Measurements from ENCODE around the gene KCNMB2. TPM values are rescaled to one million over a fixed set of nuclear protein-coding genes. Genes with fewer than 3 reads are reported as not detected.

Gene KCNMB2
- total RNA-seq, 1 experiment from 2014 or later: not detected

- intact Hi-C loops (cut with micrococcal nuclease): no loop called here
- no peaks in the 10 kb centered on the region for H4K20me1 ChIP-seq (ENCODE audit: low read length)
- H3K4me2 ChIP-seq (ENCODE audit: low read length): no peak overlapping the region
- no peaks in the 10 kb centered on the region for H3K79me2 ChIP-seq (ENCODE audit: low read length)
- H3K4me1 ChIP-seq (ENCODE audit: insufficient read depth, low read length): no peaks in the 10 kb centered on the region
- H3K27me3 ChIP-seq (ENCODE audit: low read length): peaks cover 32% of the 10 kb centered on the region
- H3K9me2 ChIP-seq (replicated peaks; ENCODE audit: low read length): no peaks in the 10 kb centered on the region
- H3K4me3 ChIP-seq (ENCODE audit: low read length): no peak overlapping the region
- POLR2A ChIA-PET (ENCODE audit: unreplicated experiment): no interaction called here
- no peak for TF ChIP-seq EZH2phosphoT487 (IDR thresholded peaks at IDR 0.05; ENCODE audit: borderline replicate concordance, low read length)
- no peak for TF ChIP-seq EZH2 (IDR thresholded peaks at IDR 0.05; ENCODE audit: low read length, unreplicated experiment)
- TF ChIP-seq CTCF (conservative IDR thresholded peaks at IDR 0.05; ENCODE audit: low read depth, low read length): no peak
- no peak overlapping the region for H3K27ac ChIP-seq (ENCODE audit: low read length)
- H3K9ac ChIP-seq (ENCODE audit: low read length): no peak overlapping the region
- no peaks in the 10 kb centered on the region for H3K9me3 ChIP-seq (ENCODE audit: low read length)
- no peaks in the 10 kb centered on the region for H3F3A ChIP-seq (ENCODE audit: low read length, unreplicated experiment)
- CTCF ChIA-PET: no interaction called here
- no peak for DNase-seq
- H2AFZ ChIP-seq (ENCODE audit: low read length): no peak overlapping the region
- BruUV-seq (replicated peaks): no TSS peak
- no peak for ATAC-seq
- no peaks in the 10 kb centered on the region for H3K36me3 ChIP-seq (ENCODE audit: low read depth, low read length)
Measured at GRCh38 chr3:178517665-178518334, 18.4 kb upstream of the KCNMB2 start.

- peak; percentile 40; the same call in 1 of the 2 replicates for ATAC-seq
- no peak overlapping the region for H2AFZ ChIP-seq (ENCODE audit: low read length)
- no peaks in the 10 kb centered on the region for H3K36me3 ChIP-seq (ENCODE audit: low read depth, low read length)
- no peaks in the 10 kb centered on the region for H3K79me2 ChIP-seq (ENCODE audit: low read length)
- intact Hi-C loops (cut with micrococcal nuclease): no loop called here
- TF ChIP-seq CTCF (conservative IDR thresholded peaks at IDR 0.05; ENCODE audit: low read depth, low read length) (no peak), EZH2 (IDR thresholded peaks at IDR 0.05; ENCODE audit: low read length, unreplicated experiment) (no peak), EZH2phosphoT487 (IDR thresholded peaks at IDR 0.05; ENCODE audit: borderline replicate concordance, low read length) (no peak)
- H3K27ac ChIP-seq (ENCODE audit: low read length): no peak overlapping the region
- H3K9me2 ChIP-seq (replicated peaks; ENCODE audit: low read length): no peaks in the 10 kb centered on the region
- H4K20me1 ChIP-seq (ENCODE audit: low read length): no peaks in the 10 kb centered on the region
- ChIA-PET CTCF (no interaction called here), POLR2A (ENCODE audit: unreplicated experiment) (no interaction called here)
- H3K9ac ChIP-seq (ENCODE audit: low read length): no peak overlapping the region
- no peak overlapping the region for H3K4me3 ChIP-seq (ENCODE audit: low read length)
- no peaks in the 10 kb centered on the region for H3F3A ChIP-seq (ENCODE audit: low read length, unreplicated experiment)
- H3K27me3 ChIP-seq (ENCODE audit: low read length): peaks cover 31% of the 10 kb centered on the region
- no peak overlapping the region for H3K4me2 ChIP-seq (ENCODE audit: low read length)
- no TSS peak for BruUV-seq (replicated peaks)
- H3K9me3 ChIP-seq (ENCODE audit: low read length): no peaks in the 10 kb centered on the region
- no peaks in the 10 kb centered on the region for H3K4me1 ChIP-seq (ENCODE audit: insufficient read depth, low read length)
- DNase-seq: no peak
Measured at GRCh38 chr3:178518660-178519396, 17.4 kb upstream of the KCNMB2 start.

- H2AFZ ChIP-seq (ENCODE audit: low read length): no peak overlapping the region
- H4K20me1 ChIP-seq (ENCODE audit: low read length): no peaks in the 10 kb centered on the region
- ChIA-PET CTCF (no interaction called here), POLR2A (ENCODE audit: unreplicated experiment) (no interaction called here)
- H3K9me3 ChIP-seq (ENCODE audit: low read length): no peaks in the 10 kb centered on the region
- no peaks in the 10 kb centered on the region for H3K36me3 ChIP-seq (ENCODE audit: low read depth, low read length)
- no peaks in the 10 kb centered on the region for H3F3A ChIP-seq (ENCODE audit: low read length, unreplicated experiment)
- no peaks in the 10 kb centered on the region for H3K4me1 ChIP-seq (ENCODE audit: insufficient read depth, low read length)
- H3K4me3 ChIP-seq (ENCODE audit: low read length): no peak overlapping the region
- no peaks in the 10 kb centered on the region for H3K9me2 ChIP-seq (replicated peaks; ENCODE audit: low read length)
- ATAC-seq (no peak), DNase-seq (no peak)
- no peaks in the 10 kb centered on the region for H3K79me2 ChIP-seq (ENCODE audit: low read length)
- no peak overlapping the region for H3K9ac ChIP-seq (ENCODE audit: low read length)
- intact Hi-C loops (cut with micrococcal nuclease): no loop called here
- BruUV-seq (replicated peaks): no TSS peak
- TF ChIP-seq EZH2 (IDR thresholded peaks at IDR 0.05; ENCODE audit: low read length, unreplicated experiment): no peak
- TF ChIP-seq EZH2phosphoT487 (IDR thresholded peaks at IDR 0.05; ENCODE audit: borderline replicate concordance, low read length): no peak
- TF ChIP-seq CTCF (conservative IDR thresholded peaks at IDR 0.05; ENCODE audit: low read depth, low read length): no peak
- H3K27ac ChIP-seq (ENCODE audit: low read length): no peak overlapping the region
- H3K4me2 ChIP-seq (ENCODE audit: low read length): no peak overlapping the region
- peaks cover 31% of the 10 kb centered on the region for H3K27me3 ChIP-seq (ENCODE audit: low read length)
Measured at GRCh38 chr3:178519701-178520100, 16.5 kb upstream of the KCNMB2 start.
